ENCODE data around the gene KRT7. TPM values are rescaled to one million over a fixed set of nuclear protein-coding genes. Genes with fewer than 3 reads are reported as not detected.

KRT7 gene
- polyA plus RNA-seq, 1 experiment = 659 TPM

- Histone ChIP-seq H3K36me3 (ENCODE audit: control insufficient read depth, insufficient read depth, low read length) (no peaks in the 10 kb centered on the region), H3K4me3 (ENCODE audit: low read depth, low read length) (no peak overlapping the region), H3K27me3 (ENCODE audit: control insufficient read depth, insufficient read depth, low read length) (no peaks in the 10 kb centered on the region)
- DNase-seq (ENCODE audit: low read depth) = no peak
- no peak for TF ChIP-seq CTCF (IDR thresholded peaks at IDR 0.05; ENCODE audit: insufficient read depth, low read depth, low read length)
- ChIA-PET POLR2A (no interaction called here), CTCF (interaction anchor here (1.0 to 3.8 kb wide), 5 partner anchors 10 to 79 kb away, joined by 3 to 20 read pairs (median 4); no protein-coding TSS in a partner anchor)
These were observed 32.8 kb upstream of the KRT7 start for GRCh38 chr12:52200086-52200780.

- Histone ChIP-seq H3K4me3 (ENCODE audit: low read depth, low read length) (no peak overlapping the region), H3K36me3 (ENCODE audit: control insufficient read depth, insufficient read depth, low read length) (no peaks in the 10 kb centered on the region), H3K27me3 (ENCODE audit: control insufficient read depth, insufficient read depth, low read length) (no peaks in the 10 kb centered on the region)
- DNase-seq (ENCODE audit: low read depth) = no peak
- ChIA-PET POLR2A (no interaction called here), CTCF (interaction anchor here (1.2 to 3.8 kb wide), 5 partner anchors 9 to 79 kb away, joined by 3 to 20 read pairs (median 5); no protein-coding TSS in a partner anchor)
- no peak for TF ChIP-seq CTCF (IDR thresholded peaks at IDR 0.05; ENCODE audit: insufficient read depth, low read depth, low read length)
These were observed 32.1 kb upstream of the KRT7 start for GRCh38 chr12:52200781-52201450.

- POLR2A ChIA-PET = no interaction called here
- no peak for DNase-seq (ENCODE audit: low read depth)
These were observed 31.6 kb upstream of the KRT7 start for GRCh38 chr12:52201451-52201839.

GRCh38 chr12:52202361-52203078 lies 30.5 kb upstream of the KRT7 start:
- TF ChIP-seq CTCF (IDR thresholded peaks at IDR 0.05; ENCODE audit: insufficient read depth, low read depth, low read length) = no peak
- Histone ChIP-seq H3K27me3 (ENCODE audit: control insufficient read depth, insufficient read depth, low read length) (no peaks in the 10 kb centered on the region), H3K4me3 (ENCODE audit: low read depth, low read length) (no peak overlapping the region), H3K36me3 (ENCODE audit: control insufficient read depth, insufficient read depth, low read length) (no peaks in the 10 kb centered on the region)
- CTCF ChIA-PET = interaction anchor here (1.8 to 3.8 kb wide), 3 partner anchors 11 to 13 kb away, joined by 7 to 20 read pairs (median 18); no protein-coding TSS in a partner anchor
- DNase-seq (ENCODE audit: low read depth) = no peak
- POLR2A ChIA-PET = no interaction called here

More at GRCh38 chr12:52201451-52201839, 31.6 kb upstream of the KRT7 start:
- Histone ChIP-seq H3K36me3 (ENCODE audit: control insufficient read depth, insufficient read depth, low read length) (no peaks in the 10 kb centered on the region), H3K4me3 (ENCODE audit: low read depth, low read length) (no peak overlapping the region), H3K27me3 (ENCODE audit: control insufficient read depth, insufficient read depth, low read length) (no peaks in the 10 kb centered on the region)
- CTCF ChIA-PET = interaction anchor here (1.9 to 3.8 kb wide), 2 partner anchors 12 kb away, joined by 7 to 20 read pairs; no protein-coding TSS in a partner anchor
- no peak for TF ChIP-seq CTCF (IDR thresholded peaks at IDR 0.05; ENCODE audit: insufficient read depth, low read depth, low read length)

Measured in BJ (cell line).